Measurements from ENCODE around the gene CLDN18.

CLDN18 gene

DNA sequence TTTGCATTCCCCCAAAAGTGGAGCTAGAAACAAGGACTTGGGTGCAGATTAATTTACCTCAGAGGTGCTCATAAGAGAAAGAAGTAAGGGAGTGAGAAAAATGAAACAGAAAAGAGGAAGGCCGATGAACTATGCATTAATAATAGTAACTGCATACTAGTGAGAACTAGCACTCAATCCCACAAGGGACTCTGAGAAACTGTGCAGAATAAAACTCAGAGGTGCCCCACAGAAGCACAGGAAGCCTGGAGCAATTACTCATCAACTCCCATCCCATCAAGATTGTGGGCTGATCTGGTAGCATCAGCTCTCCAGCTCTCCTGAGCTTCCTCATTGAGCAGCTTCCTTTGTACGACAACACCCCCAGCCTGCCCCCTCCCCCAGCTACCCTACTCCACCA, 50.8 kb downstream of the CLDN18 start:
- in situ Hi-C loops (cut with MboI; ENCODE audit: low sequenced_read_pairs), result no loop called here

DNA sequence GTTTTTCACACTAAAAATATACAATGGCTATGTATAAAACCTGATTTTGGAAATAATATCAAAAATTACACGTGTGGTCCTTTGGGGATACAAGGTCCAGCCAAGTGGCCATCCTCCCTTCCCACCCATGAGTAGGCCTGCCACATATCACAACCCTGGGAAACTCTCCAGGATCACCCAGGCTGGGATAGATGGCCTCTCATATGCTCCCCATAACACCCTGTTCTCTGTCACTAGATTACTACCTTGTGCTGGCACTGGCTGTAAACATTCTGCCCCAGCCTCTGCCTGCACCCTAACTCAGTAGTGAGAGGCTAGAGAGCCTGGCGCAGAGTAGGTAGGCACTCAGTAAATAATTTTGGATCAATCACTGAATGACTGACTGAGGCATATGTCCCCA, 52.1 kb downstream of the CLDN18 start:
- in situ Hi-C loops (cut with MboI; ENCODE audit: low sequenced_read_pairs), result no loop called here

DNA sequence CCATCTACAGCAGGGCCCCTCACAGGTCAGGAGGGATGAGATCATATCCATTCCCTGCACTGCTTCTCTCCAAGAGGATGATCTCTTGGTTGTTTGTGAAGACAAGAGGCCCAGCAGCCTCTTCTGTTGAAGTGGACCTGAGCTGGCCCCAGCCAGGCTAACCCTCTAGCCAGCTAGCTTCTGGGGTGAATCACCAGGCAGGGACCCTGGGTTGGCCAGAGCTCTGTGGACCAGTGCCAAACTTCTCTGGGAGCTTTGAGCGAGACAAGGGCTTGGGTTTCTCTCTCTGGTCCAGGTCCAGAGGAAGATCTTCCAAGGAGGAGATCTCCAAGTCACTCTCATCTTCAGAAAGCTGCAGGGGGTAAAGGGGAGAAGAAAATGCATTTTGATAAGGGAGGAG, 52.7 kb downstream of the CLDN18 start:
- in situ Hi-C loops (cut with MboI; ENCODE audit: low sequenced_read_pairs), result no loop called here

DNA sequence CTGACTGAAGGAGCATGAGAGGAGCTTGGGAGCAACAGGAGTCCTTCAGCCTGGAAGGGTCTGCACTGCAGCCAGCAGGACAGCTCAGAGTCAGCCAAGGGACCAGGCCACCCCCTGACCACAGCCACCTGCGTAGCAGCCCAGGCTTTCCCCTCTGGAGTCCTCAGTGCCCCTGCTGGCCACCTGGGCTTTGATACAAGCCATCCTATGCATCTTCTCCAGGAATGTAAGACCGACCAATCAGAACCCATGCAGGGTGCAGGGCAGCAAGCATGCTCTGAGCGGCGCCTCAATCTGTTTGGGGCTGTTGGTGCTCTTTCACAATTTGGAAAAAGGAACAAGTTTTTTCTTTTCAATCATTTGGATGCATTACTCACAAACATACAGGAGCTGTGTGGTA, 53.5 kb downstream of the CLDN18 start:
- in situ Hi-C loops (cut with MboI; ENCODE audit: low sequenced_read_pairs), result no loop called here

DNA sequence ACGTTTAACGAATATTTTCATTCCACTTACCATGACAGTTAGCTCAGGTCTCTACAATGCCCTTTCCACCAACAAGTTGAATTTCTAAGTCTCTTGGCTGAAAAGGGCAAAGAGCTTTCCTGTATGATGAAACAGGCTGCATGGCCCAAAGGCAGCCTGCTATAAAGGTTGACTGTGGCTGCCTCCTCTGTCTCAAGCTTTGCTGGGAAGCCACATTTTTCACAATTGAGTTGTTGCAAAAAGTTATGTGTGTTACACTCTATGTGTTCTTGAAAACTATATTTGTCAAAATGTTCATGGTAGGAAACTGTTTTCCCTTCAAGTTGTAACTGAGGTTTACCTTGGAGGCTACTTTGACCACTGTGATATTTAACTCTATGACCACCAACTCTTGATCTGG, 56.0 kb downstream of the CLDN18 start:
- in situ Hi-C loops (cut with MboI; ENCODE audit: low sequenced_read_pairs), result no loop called here

DNA sequence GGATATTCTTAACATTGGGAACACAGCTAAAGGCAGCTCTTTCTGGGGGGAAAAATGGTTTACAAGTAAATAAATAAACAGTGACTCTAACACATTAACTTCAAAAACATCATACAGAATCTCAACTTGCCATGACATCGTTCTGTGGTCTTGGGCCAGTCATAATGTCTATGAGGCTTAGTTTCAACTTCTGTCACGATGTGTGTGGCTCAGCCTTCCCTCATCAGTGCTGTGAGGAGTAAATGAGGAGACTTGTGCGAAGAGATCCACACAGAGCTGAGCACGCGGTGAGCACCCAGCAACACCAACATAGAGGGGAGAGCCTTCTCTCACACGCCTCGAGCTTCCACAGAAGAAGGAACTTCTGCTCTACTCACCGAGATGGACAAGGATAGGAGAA, 56.4 kb downstream of the CLDN18 start:
- in situ Hi-C loops (cut with MboI; ENCODE audit: low sequenced_read_pairs), result no loop called here

DNA sequence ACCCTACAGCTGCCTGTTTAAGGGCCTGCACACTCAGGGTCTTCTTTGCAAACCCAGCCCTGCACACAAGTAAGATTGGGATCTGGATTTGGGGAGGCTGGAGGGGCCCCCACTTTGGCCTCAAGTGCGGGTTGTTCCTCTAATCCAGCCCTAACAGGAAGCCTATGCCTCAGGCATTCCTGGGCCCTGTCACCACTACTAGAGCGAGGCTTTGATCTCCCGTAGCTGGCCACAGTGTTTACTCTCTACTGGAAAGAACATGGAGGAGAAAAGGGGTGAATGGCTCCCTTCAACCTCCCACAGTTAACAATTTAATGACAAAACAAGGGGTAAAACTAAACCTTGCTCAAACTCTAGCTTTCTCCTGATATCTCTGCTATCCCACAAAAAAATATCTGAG, 57.0 kb downstream of the CLDN18 start:
- in situ Hi-C loops (cut with MboI; ENCODE audit: low sequenced_read_pairs), result no loop called here

DNA sequence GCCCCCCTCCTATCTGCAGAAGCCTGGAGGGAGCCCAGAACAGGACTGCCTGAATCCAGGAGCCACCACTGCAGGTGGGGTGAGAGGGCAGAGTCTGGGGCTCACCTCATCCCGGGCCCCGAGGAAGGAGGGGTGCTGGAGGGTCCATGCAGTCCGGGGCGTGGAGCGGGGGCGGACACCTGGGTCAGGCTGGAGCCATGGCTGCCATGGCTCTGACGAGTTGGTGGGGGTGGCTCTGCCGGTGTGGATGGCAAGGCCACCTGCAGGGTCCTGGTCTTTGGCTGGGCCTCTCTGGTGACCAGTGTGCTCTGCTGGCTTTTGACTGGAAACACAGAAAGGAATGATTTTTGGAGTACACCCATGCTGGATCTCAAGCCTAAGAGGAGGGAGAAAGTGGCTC, 58.1 kb downstream of the CLDN18 start:
- in situ Hi-C loops (cut with MboI; ENCODE audit: low sequenced_read_pairs), result no loop called here

DNA sequence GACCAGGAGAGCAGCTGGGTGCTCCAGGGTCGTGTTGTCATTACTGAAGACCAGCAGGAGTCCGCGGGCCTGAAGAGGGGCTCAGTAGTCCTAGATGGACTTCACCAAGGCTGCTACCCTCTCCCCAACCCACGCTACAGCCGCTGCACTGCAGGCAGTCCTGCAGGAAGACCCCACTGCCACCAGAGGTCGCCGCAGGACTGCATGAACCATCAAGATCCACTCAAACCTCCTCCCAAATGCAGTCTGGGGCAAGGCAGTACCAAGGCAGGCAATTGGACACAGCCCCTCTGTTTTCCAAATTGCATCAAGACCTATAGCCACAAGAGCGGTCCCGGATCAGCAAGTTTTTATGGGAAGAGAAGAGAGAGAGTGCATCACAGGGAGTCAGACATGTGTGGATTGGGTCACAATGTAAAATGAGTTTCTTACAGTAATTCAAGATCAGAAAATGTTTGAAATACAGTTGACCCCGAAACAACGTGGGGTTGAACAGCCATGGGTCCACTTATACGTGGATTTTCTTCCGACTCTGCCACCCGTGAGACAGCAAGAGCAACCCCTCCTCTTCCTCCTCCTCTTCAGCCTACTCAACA, 58.7 kb downstream of the CLDN18 start:
- in situ Hi-C loops (cut with MboI; ENCODE audit: low sequenced_read_pairs), result no loop called here

DNA sequence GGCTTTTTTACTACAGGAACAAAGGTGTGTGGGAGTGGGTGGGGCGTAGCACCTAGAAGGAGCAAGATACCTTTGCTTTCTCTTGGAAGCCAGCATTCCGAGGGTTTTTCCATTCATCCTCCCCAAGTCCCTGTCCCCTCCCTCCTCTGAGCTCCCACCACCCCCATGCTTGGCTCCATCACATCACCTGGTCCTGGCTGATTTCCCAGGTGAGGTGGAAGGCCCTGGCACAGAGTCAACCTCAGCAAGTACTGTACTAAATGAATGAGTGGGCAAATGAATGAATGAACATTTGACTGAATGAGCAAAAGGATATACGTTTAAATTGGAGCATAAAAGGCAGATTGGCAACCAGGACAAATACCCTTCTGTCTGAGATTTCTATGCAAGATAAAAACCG, 60.0 kb downstream of the CLDN18 start:
- in situ Hi-C loops (cut with MboI; ENCODE audit: low sequenced_read_pairs), result no loop called here

DNA sequence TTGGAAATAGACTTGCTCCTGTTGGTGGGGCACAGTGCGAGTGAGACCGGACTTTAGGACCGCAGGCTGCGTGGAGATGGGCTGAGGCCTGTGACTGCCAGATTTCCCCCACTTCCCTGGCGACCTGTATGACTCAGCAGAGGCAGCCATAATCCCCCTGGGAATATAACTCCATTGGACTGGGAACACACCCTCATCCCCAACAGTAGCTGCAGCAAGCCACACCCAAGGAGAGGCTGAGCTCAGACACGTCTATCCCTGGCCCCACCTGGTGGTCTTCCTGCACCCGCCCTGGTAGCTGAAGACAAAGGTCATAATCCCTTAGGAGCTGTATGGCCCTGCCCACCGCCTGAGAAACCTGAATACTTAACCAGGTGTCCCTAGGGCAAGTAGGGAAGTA, 62.8 kb downstream of the CLDN18 start:
- in situ Hi-C loops (cut with MboI; ENCODE audit: low sequenced_read_pairs), result no loop called here

DNA sequence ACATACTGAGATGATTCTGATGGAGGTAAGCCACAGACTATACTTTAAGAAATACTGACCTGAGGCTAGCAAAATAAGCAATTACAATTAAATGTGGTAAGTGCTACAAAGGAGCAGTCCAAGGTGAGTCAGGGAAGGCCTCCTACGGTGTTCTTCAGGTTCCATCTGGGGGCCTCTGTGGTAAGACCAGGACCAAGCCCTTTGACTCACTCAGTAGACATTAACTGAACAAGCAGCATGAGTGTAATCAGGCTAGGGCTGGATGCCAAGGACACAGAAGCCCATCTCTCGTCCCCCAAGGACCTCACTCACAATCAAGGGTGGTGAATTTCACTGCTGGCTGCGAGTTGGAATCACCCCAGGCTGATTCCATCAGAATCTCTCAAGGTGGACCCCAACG, 68.1 kb downstream of the CLDN18 start:
- in situ Hi-C loops (cut with MboI; ENCODE audit: low sequenced_read_pairs), result no loop called here

DNA sequence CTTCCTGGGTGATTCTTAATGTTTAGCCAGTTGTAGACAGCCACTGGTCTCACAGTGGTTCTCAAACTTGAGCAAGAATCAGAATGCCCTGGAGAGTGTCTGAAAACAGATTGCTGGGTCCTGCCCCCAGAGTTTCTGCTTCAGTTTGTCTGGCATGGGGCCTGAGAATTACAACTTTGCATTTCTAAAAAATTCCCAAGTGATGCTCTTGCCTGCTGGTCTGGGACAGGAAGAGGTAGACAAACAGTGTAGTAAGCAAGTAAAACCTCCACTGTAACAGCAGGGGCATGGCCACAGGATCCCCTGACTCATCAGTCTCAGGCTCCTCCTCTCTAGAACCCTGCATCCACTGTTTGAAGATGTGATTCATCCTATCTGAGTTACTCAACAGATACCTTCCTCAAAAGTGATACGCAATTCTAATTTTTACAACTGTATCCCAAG, 69.0 kb downstream of the CLDN18 start:
- in situ Hi-C loops (cut with MboI; ENCODE audit: low sequenced_read_pairs), result no loop called here

DNA sequence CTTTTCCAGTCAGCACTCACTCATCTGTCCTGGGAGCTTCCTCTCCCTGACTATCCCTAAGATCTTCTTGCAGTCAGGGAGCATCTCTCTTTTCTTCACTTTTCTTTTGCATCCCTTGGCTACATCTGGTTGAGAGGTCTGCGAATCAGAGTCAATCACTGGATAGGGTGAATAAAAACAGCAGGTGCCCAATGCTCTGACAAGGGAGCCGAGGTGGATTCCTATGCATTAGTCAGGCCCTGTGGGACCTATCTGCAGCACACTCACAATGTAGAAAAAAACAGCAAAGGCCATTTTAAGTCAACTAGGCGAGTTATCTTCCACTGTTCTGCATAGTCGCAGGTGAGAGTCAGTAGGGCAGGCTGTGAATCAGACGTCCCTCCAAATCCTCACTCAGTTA, 69.9 kb downstream of the CLDN18 start:
- in situ Hi-C loops (cut with MboI; ENCODE audit: low sequenced_read_pairs), result no loop called here

DNA sequence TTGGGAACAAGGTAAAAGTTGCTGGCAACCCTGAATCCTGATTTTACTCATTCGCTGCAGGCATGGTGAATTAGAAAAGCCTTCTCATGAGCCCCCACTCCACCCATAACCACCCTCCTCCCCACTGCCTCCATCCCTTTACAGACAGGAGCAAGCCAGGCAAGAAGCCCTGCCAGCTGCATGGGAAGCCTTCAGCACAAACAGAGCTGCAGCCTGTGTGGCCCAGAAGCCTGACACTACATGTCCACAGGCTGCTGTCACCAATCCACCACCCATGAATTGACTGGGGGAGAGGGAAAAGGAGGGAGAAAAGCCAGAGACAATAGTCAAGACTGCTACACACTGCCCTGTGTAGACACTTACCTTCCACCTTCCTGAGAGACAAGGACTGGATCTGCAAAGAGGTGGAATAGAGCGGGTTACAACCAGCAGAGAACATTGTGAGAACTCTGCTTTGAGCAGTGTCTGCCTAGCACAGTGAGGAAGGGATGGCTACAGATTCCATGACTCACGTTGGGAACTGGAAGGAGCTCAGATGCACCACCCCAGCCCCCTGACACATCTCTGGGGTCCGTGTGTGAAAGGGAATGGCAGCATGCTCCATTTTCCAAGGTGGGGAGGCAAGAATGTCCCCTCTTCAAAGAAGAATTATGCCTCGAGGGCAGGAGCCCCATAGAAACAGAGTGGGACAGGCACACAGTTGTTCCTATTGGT, 71.6 kb downstream of the CLDN18 start:
- in situ Hi-C loops (cut with MboI; ENCODE audit: low sequenced_read_pairs), result no loop called here

DNA sequence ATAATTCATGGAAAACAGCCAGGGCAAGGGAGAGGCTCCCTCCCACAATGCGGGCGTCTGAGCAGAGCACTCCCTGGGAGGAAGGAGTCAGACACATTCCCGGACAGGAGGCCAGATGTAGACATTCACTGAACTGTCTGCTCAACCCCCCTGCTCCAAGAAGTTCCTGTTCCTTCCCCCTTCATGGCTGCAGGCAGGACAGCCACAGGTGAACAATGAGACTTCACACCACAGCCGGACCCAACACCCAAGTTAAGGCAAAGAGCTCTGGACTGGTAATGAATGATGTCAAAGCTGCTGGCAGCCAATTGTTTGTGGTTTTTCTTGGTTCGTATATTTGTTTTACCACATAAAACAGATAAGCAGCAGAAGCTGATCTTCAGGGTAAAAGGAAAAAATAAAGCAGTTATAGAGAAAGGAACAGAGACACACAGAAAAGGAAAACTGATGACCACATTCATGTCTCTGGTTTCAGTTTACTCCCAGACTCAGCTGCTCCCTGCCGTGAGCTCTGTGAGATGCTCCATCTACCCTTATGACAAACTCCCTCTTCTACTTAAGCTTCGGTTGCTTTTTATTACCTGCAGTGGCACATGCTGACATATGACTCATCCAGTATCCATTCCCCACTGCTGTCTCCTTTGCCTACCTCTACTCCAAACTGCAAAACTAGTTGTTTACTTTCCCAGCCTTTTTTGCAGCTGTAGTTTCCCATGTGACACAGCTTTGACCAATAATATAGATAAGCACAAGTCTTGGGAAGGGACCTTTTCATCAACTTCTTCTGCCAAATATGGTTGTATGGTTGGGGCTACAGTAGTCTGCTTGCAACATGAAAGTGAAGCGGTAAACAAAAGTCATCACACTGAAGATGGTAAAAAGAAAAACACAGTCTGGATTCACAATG, 72.4 kb downstream of the CLDN18 start:
- in situ Hi-C loops (cut with MboI; ENCODE audit: low sequenced_read_pairs), result no loop called here

DNA sequence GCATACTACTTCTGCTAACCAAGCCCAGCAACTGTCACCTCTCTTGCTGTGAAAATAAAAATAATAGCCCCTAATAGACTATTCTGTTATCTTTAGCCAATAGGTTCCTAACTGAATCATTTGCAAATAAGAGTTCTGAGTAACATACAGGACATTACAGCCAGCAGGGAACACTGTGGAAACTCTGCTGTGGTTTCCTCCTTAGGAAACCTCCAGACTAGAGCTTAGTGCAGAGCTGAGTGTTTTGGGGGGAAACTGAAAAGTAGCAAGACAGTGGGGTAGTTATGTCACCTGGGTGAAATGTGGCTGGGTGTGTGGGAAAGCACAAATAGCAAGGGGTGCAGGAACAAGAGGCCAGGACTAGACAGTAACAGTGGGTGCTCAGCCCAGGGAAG, 73.0 kb downstream of the CLDN18 start:
- in situ Hi-C loops (cut with MboI; ENCODE audit: low sequenced_read_pairs), result no loop called here
